Measurements from ENCODE around the gene SMLR1. TPM values are rescaled to one million over a fixed set of nuclear protein-coding genes. Genes with fewer than 3 reads are reported as not detected.

SMLR1 gene
- total RNA-seq, 3 donors from 2014 or later, result not detected

DNA sequence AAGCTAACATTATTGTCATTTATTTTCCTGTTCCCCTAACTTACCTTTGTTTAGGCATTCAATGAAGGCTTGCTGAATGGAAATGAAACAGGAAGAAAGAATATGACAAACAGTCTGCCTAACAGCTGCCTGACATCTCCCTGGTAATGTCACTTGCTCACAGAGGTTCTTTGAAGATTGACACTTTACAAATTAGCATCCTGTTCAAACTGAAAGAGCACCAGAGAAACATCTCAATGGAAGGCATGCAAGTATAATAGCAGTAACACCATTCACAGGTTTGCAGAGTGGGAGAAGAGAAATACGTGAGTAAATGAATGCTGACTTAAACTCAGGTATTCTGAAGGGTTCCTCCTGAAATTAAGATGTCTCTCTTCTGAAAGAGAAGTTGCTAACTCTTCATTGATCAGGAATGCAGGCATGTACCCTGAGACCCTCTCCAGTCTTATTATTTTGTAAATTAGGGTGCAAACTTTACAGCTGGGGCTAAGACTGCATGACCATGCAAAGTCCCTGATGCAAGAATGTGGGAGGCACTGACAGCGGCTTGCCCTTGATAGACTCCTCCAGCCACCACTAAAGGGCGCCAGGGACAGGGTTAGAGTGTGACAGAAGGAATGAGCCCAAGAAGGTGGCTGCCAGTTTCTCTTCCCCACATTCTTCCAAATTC is 1.3 kb upstream of the SMLR1 start:
- Histone ChIP-seq H3K36me3 (no peaks in the 10 kb centered on the region), H3K4me1 (no peaks in the 10 kb centered on the region), H3K27me3 (no peaks in the 10 kb centered on the region), H3K27ac (no peak overlapping the region), H3K9me3 (no peaks in the 10 kb centered on the region), H3K4me3 (no peak overlapping the region)
- TF ChIP-seq CTCF (IDR thresholded peaks at IDR 0.05) (no peak), POLR2AphosphoS5 (IDR thresholded peaks at IDR 0.05) (no peak), POLR2A (IDR thresholded peaks at IDR 0.05) (no peak)
- no peak for DNase-seq (ENCODE audit: low spot score in 2 of 2)
- intact Hi-C loops (cut with DNase I; ENCODE audit: low total_unique reads), result loop anchor here (10.0 kb wide), 1 partner anchor 1569 kb away; no protein-coding TSS in a partner anchor

DNA sequence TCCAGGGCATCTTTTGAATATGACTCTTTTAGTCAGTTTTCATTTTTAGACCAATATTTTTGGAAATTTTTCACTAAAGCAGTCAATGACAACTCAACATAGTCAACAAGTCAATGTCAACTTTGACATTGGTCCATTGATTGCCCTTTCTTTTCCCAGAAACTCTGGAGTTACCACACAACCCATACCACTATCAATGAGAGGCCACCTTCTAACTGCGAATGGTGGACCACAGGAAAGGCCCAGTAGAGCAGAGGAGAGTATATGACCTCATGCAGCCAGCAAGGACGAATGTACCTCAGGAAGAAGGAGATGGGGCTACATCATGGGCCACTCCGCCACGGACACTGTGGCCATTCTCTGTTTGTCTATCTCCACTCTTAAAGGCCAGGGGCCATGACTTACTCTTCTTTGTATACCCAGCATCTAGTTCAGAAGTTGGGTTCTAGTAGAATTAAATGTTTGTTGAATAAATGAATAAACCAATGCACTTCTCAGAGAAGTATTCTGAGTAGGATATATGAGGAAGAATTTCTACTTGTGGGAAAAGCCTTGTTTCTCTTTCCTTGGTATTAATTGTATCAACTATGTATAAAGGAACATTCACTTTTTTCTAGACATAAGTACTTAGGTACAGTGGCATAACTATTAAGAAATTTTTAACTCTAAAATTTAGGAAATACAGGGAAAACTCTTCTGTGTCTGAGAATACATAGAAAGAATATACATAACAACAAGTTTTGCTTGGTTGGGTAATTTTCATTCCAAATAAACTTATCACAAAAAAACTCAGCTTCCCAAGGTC is 562 bp upstream of the SMLR1 start:
- no peaks in the 10 kb centered on the region for H3K27me3 ChIP-seq
- TF ChIP-seq POLR2A (IDR thresholded peaks at IDR 0.05) (no peak), POLR2AphosphoS5 (IDR thresholded peaks at IDR 0.05) (no peak), CTCF (IDR thresholded peaks at IDR 0.05) (no peak)
- no peaks in the 10 kb centered on the region for H3K4me1 ChIP-seq
- H3K9me3 ChIP-seq, result no peaks in the 10 kb centered on the region
- no peak overlapping the region for H3K4me3 ChIP-seq
- no peak overlapping the region for H3K27ac ChIP-seq
- intact Hi-C loops (cut with DNase I; ENCODE audit: low total_unique reads), result loop anchor here (10.0 kb wide), 1 partner anchor 1568 kb away; no protein-coding TSS in a partner anchor
- DNase-seq (ENCODE audit: low spot score in 2 of 2), result no peak
- no peaks in the 10 kb centered on the region for H3K36me3 ChIP-seq

DNA sequence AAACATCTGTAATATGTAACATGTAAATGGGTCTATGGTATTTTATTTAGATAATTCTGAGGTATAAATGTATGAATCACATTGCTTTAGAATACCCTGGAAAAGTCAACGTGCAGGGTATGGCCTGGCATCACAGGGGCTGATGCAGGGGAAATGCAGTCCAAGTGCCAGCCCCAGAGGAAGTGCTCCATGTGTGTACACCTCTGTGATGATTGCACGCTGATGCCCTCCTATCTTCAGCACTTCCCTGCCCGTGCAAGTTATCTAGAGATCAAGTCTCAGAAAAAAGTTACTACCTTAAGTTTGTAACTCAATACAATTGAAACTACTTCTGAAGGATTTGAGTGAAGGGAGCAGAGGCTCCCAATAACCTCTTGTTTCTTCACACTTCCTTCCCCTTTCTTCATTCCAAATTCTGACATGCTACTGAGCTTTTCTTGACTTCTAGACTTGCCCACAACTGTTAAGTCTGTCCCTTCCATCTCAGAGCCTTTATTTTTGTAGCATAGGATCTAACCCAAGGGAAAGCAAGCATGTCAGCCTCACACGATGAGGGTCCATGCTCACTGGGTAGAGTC is 2.2 kb downstream of the SMLR1 start:
- TF ChIP-seq POLR2AphosphoS5 (IDR thresholded peaks at IDR 0.05) (no peak), CTCF (IDR thresholded peaks at IDR 0.05) (no peak), POLR2A (IDR thresholded peaks at IDR 0.05) (no peak)
- H3K9me3 ChIP-seq, result no peaks in the 10 kb centered on the region
- no peak overlapping the region for H3K4me3 ChIP-seq
- intact Hi-C loops (cut with DNase I; ENCODE audit: low total_unique reads), result loop anchor here (10.0 kb wide), 1 partner anchor 1565 kb away; no protein-coding TSS in a partner anchor
- H3K27me3 ChIP-seq, result no peaks in the 10 kb centered on the region
- H3K36me3 ChIP-seq, result no peaks in the 10 kb centered on the region
- DNase-seq (ENCODE audit: low spot score in 2 of 2), result no peak
- no peak overlapping the region for H3K27ac ChIP-seq
- H3K4me1 ChIP-seq, result no peaks in the 10 kb centered on the region

DNA sequence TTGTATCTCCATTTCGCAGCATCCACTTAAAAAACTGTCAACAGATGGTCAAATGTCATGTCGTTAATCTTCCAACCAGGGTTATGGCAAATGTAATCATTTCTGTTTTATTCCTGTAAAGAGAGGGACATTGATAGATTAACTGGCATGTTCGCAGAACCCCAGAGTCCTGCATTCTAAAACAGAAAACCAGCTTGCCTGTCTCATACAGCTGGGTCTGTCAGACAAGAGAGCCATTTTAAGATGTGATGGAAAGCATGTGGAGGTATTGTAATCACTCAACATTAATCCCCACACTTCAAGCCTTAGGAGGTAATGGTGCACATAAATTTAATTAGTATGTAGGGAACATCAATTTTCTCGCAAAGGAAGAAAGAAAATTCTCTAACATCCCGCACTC is 4.4 kb downstream of the SMLR1 start:
- Histone ChIP-seq H3K27me3 (no peaks in the 10 kb centered on the region), H3K4me1 (no peaks in the 10 kb centered on the region), H3K4me3 (no peak overlapping the region), H3K36me3 (no peaks in the 10 kb centered on the region), H3K9me3 (no peaks in the 10 kb centered on the region), H3K27ac (no peak overlapping the region)
- no peak for DNase-seq (ENCODE audit: low spot score in 2 of 2)
- intact Hi-C loops (cut with DNase I; ENCODE audit: low total_unique reads), result no loop called here
- no peak for TF ChIP-seq CTCF (IDR thresholded peaks at IDR 0.05)
- TF ChIP-seq POLR2AphosphoS5 (IDR thresholded peaks at IDR 0.05), result no peak
- TF ChIP-seq POLR2A (IDR thresholded peaks at IDR 0.05), result no peak

- no peaks in the 10 kb centered on the region for H3K36me3 ChIP-seq
- intact Hi-C loops (cut with DNase I; ENCODE audit: low total_unique reads), result no loop called here
- no peak overlapping the region for H3K27ac ChIP-seq
- DNase-seq (ENCODE audit: low spot score in 2 of 2), result no peak
- no peak overlapping the region for H3K4me3 ChIP-seq
- H3K27me3 ChIP-seq, result no peaks in the 10 kb centered on the region
- H3K4me1 ChIP-seq, result no peaks in the 10 kb centered on the region
- no peaks in the 10 kb centered on the region for H3K9me3 ChIP-seq
- TF ChIP-seq POLR2A (IDR thresholded peaks at IDR 0.05) (no peak), CTCF (IDR thresholded peaks at IDR 0.05) (no peak), POLR2AphosphoS5 (IDR thresholded peaks at IDR 0.05) (no peak)
These were observed 6.4 kb downstream of the SMLR1 start for GRCh38 chr6:130833569-130833968.
